Measurements from ENCODE around the gene ANAPC10. TPM values are rescaled to one million over a fixed set of nuclear protein-coding genes. Genes with fewer than 3 reads are reported as not detected.
A peak's percentile ranks its signal among the peaks of the same experiment; 100 is the strongest.
"Not testable (repeated sequence)": the region's sequence is repeated elsewhere in the genome, so short reads cannot be mapped to it uniquely, and the experiment has no call there.

The ANAPC10 gene
- 10 to 100 TPM; 13.1 to 59.0 (median 27.9) TPM for total RNA-seq

DNA sequence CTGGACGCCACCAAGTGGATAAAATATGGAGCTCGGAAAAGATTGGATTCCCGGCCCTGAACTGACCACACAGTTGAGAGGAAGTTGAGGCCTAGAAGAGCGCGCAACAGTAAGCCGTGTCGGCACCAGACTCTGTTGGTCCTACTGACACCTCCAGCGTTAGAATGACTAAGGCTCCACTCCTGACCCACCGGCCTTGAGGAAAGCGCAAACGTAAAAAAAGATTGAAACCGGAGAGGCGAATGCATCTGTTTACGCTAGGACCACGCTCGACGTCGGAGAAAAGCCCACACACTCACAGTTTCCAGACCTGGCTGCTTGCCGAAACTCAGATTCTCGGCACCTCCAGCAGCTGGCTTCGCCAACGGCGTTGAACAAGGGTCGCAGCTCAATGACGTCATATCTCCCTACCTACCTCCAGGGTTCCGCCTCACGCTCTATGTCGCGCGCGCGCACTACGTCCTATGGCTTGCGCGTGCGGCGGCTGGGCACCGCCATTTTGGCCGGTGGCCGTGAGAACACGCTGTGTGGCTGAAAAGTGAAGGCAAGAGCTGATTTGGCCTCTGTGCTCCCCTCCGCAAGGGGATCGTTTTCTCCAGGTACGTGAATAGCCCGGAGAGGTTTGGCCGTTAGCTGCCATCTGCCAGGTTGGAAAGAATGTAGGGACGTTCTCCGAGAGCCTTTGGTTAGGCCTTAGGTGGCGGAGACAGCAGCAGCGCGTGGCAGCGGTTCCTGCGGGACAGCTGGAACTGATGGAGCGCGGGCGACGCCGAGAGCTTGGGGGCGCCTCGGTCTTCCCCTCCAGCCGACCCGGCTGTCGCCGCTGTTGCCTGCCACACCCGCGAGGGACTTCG lies at the start of gene ANAPC10, which contains the start of gene ABCE1:
TSS of gene ANAPC10 (minus strand) at position 376 of the 854 bp plus-strand sequence. CDS start 2,097 bp downstream, outside the sequence.
TSS of gene ABCE1 (plus strand) at position 491 of the 854 bp plus-strand sequence. CDS start 6,102 bp downstream, outside the sequence.
- TF ChIP-seq POLR2A (IDR thresholded peaks at IDR 0.05) (peak in 1 of 2 donors; percentile 61), CTCF (IDR thresholded peaks at IDR 0.05) (peak in 3 of 4 experiments; percentile 14 to 28 (median 14))
- H3K27ac ChIP-seq = peak within 1 kb of the TSS; percentile 84 to 93
- no peaks in the 10 kb centered on the region for H3K9me3 ChIP-seq
- H3K4me3 ChIP-seq = peak within 1 kb of the TSS; percentile 72 to 85
- peak; percentile 92 to 96 for DNase-seq
- intact Hi-C loops (cut with DNase I; ENCODE audit: low total_unique reads) = no loop called here
- no peaks in the 10 kb centered on the region for H3K27me3 ChIP-seq
- no peaks in the 10 kb centered on the region for H3K36me3 ChIP-seq
- H3K4me1 ChIP-seq = peaks cover 5 to 7% of the 10 kb centered on the region in 2 donors

- H3K4me1 ChIP-seq; DNase-seq; intact Hi-C loops (cut with DNase I; ENCODE audit: low total_unique reads); H3K27ac ChIP-seq; H3K4me3 ChIP-seq; H3K36me3 ChIP-seq; H3K27me3 ChIP-seq; H3K9me3 ChIP-seq: not testable (repeated sequence)
Measured at GRCh38 chr4:145136219-145136618, 38.2 kb upstream of the ANAPC10 start.

GRCh38 chr4:145132511-145133098 lies 34.6 kb upstream of the ANAPC10 start:
- no peak overlapping the region for H3K27ac ChIP-seq

GRCh38 chr4:145131848-145132247 lies 33.9 kb upstream of the ANAPC10 start:
- Histone ChIP-seq H3K36me3 (no peaks in the 10 kb centered on the region), H3K4me3 (no peak overlapping the region), H3K27me3 (no peaks in the 10 kb centered on the region), H3K27ac (peak overlapping the region in 1 of 2 donors; percentile 46), H3K9me3 (no peaks in the 10 kb centered on the region), H3K4me1 (peaks cover 0 to 4% of the 10 kb centered on the region in 2 donors)
- no peak for DNase-seq
- intact Hi-C loops (cut with DNase I; ENCODE audit: low total_unique reads) = no loop called here
- TF ChIP-seq CTCF (IDR thresholded peaks at IDR 0.05) = no peak
- TF ChIP-seq POLR2A (IDR thresholded peaks at IDR 0.05) = no peak

More at GRCh38 chr4:145132511-145133098, 34.6 kb upstream of the ANAPC10 start:
- Histone ChIP-seq H3K36me3 (no peaks in the 10 kb centered on the region), H3K4me1 (peaks cover 0 to 4% of the 10 kb centered on the region in 2 donors), H3K27me3 (no peaks in the 10 kb centered on the region), H3K9me3 (no peaks in the 10 kb centered on the region), H3K4me3 (no peak overlapping the region)
- no peak for TF ChIP-seq CTCF (IDR thresholded peaks at IDR 0.05)
- TF ChIP-seq POLR2A (IDR thresholded peaks at IDR 0.05) = no peak
- DNase-seq = no peak
- intact Hi-C loops (cut with DNase I; ENCODE audit: low total_unique reads) = no loop called here

DNA sequence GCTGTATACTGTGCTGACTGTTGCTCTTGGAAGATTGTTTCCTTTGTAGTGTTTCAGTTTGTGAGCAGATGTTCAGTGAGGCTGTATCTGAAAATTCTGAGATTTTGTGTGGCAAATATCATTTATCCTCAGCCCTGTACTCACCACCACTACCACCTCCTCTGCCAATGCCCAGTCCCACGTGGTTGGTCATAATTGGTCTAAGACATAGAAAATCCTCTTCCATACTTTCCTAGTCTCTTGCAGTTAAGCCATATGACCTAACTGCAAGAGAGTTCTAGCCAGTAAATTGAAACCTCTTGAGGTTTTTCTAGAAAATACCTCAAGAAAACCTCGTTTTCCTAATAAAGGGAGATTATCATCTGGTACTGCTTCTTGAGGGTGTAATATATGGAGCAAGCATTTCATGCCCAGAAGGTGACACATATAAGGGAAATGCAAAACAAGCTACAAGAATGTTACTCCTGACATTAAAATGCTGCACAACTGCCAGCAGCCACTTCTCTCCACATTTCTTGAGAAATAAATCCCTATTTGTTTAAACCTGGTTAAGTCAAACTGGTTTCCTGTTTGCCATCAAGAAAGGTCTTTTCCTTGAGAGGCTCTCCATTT lies 32.9 kb upstream of the ANAPC10 start:
- H3K4me3 ChIP-seq = no peak overlapping the region
- H3K4me1 ChIP-seq = peaks cover 0 to 4% of the 10 kb centered on the region in 2 donors
- H3K9me3 ChIP-seq = no peaks in the 10 kb centered on the region
- TF ChIP-seq POLR2A (IDR thresholded peaks at IDR 0.05) (no peak), CTCF (IDR thresholded peaks at IDR 0.05) (no peak)
- H3K27ac ChIP-seq = peak overlapping the region; percentile 26 to 46
- H3K36me3 ChIP-seq = no peaks in the 10 kb centered on the region
- no peaks in the 10 kb centered on the region for H3K27me3 ChIP-seq
- DNase-seq = no peak
- intact Hi-C loops (cut with DNase I; ENCODE audit: low total_unique reads) = no loop called here
